Stimulated activated CD8-positive, alpha-beta memory T cell treated with anti-CD3 and anti-CD28 coated beads, Interleukin-7, amount 100 ng/mL, for 1 hour (primary cell): ENCODE measurements around the gene ABCF2.
A peak's percentile ranks its signal among the peaks of the same experiment; 100 is the strongest.

ENCODE experiments used
- DNase-seq, 2 donors: peaks; one replicate each; pipeline ENCODE4 v3.0.0-alpha.2; 2020; ENCODE audit warnings: low read depth in 2 of 2

The ABCF2 gene

GRCh38 chr7:151174246-151175046, 52.6 kb downstream of the ABCF2 start:
- DNase-seq: no peak

GRCh38 chr7:151173386-151174245, 53.4 kb downstream of the ABCF2 start:
- no peak for DNase-seq

- DNase-seq: peak; percentile 53 to 60
Measured at GRCh38 chr7:151172273-151173141, 54.5 kb downstream of the ABCF2 start.

GRCh38 chr7:151168787-151169162, 58.2 kb downstream of the ABCF2 start:
- no peak for DNase-seq

GRCh38 chr7:151168003-151168786, 58.8 kb downstream of the ABCF2 start:
- DNase-seq: peak in 1 of 2 donors; percentile 33

- no peak for DNase-seq
Measured at GRCh38 chr7:151167197-151167961, 59.6 kb downstream of the ABCF2 start, which contains the start of gene GBX1. GBX1 (minus strand) TSS chr7:151167694; CDS start chr7:151167548, 146 bp downstream.

GRCh38 chr7:151166629-151167196, 60.3 kb downstream of the ABCF2 start:
- no peak for DNase-seq
